Tongue (tissue), 2 donors: ENCODE results near the gene IRGQ. TPM values are rescaled to one million over a fixed set of nuclear protein-coding genes. Genes with fewer than 3 reads are reported as not detected.

Source experiments
- DNase-seq: peaks from one replicate; pipeline ENCODE4 v3.0.0-alpha.2; 2015
- total RNA-seq: library from RNA; depleted of rRNA; stranded (reverse); fragments of >200 nt; gene quantifications from one replicate; pipeline ENCODE4 v1.2.3, GENCODE V29; 2014

IRGQ gene
- total RNA-seq, 1 donor from 2014 or later = 26.0 TPM

- no peak for DNase-seq
Observed at GRCh38 chr19:43538922-43539321, 57.0 kb downstream of the IRGQ start.

- peak; percentile 86 for DNase-seq
Observed at GRCh38 chr19:43534816-43535761, 60.8 kb downstream of the IRGQ start.

Other genes starting within 250 kb of the IRGQ start
- 3.3 TPM for gene CD177, start 242.4 kb downstream of the IRGQ start, total RNA-seq
- not detected for gene TEX101, start 181.2 kb downstream of the IRGQ start, total RNA-seq
- gene LYPD3, start 130.5 kb downstream of the IRGQ start, total RNA-seq = 17.6 TPM
- gene PHLDB3, start 91.4 kb downstream of the IRGQ start, total RNA-seq = 24.6 TPM
- 28.2 TPM for gene ETHE1, start 68.9 kb downstream of the IRGQ start, total RNA-seq
- 0.41 TPM for gene ZNF575, start 62.9 kb downstream of the IRGQ start, total RNA-seq
- gene XRCC1, start 20.6 kb downstream of the IRGQ start, total RNA-seq = 10.5 TPM
- gene PINLYP, start 20.3 kb downstream of the IRGQ start, total RNA-seq = 2.7 TPM
- gene ZNF576, start 461 bp upstream of the IRGQ start, total RNA-seq = 8.8 TPM
- not detected for gene SRRM5, start 16.0 kb upstream of the IRGQ start, total RNA-seq
- gene ZNF428, start 23.5 kb upstream of the IRGQ start, total RNA-seq = 22.9 TPM
- gene CADM4, start 43.7 kb upstream of the IRGQ start, total RNA-seq = 10.3 TPM
- 8.1 TPM for gene PLAUR, start 74.0 kb upstream of the IRGQ start, total RNA-seq
- gene IRGC, start 119.9 kb upstream of the IRGQ start, total RNA-seq = not detected
- 13.0 TPM for gene SMG9, start 158.8 kb upstream of the IRGQ start, total RNA-seq
- 14.8 TPM for gene KCNN4, start 184.8 kb upstream of the IRGQ start, total RNA-seq
- gene LYPD5, start 206.3 kb upstream of the IRGQ start, total RNA-seq = 1.6 TPM
- 23.3 TPM for gene ZNF283, start 231.2 kb upstream of the IRGQ start, total RNA-seq